ENCODE results near the gene FBLN5. TPM values are rescaled to one million over a fixed set of nuclear protein-coding genes. Genes with fewer than 3 reads are reported as not detected.

The FBLN5 gene
- total and polyA plus RNA-seq, 8 donors, result 11.5 to 34.3 (median 22.0) TPM

DNA sequence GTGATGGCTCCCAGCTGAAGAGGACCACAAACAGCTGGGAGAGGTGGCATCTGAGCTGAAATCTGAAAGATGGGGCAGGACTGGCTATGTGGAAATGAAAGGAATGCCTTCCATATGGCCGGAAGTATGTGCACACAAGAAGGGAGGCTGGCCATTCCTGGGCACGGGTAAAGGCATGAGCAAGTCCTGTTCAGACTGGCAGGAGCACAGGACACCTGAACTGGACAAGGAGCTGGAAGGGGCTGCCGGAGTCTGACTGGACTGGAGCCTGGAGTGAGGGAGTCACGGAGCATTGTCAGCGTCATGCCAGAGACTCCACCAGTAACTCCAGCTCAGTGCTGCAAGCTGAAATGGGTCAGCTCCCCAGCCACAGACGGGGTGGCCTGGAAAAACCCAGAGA is 68.3 kb downstream of the FBLN5 start:
- intact Hi-C loops (cut with DNase I), result no loop called here
- WGBS, 2 donors, result 78 to 89% methylated on average over 6 of the region's 6 CpGs
- no peaks in the 10 kb centered on the region for H3K27me3 ChIP-seq
- DNase-seq, result no peak
- H3K4me3 ChIP-seq, result no peak overlapping the region
- TF ChIP-seq, protein P1, sequence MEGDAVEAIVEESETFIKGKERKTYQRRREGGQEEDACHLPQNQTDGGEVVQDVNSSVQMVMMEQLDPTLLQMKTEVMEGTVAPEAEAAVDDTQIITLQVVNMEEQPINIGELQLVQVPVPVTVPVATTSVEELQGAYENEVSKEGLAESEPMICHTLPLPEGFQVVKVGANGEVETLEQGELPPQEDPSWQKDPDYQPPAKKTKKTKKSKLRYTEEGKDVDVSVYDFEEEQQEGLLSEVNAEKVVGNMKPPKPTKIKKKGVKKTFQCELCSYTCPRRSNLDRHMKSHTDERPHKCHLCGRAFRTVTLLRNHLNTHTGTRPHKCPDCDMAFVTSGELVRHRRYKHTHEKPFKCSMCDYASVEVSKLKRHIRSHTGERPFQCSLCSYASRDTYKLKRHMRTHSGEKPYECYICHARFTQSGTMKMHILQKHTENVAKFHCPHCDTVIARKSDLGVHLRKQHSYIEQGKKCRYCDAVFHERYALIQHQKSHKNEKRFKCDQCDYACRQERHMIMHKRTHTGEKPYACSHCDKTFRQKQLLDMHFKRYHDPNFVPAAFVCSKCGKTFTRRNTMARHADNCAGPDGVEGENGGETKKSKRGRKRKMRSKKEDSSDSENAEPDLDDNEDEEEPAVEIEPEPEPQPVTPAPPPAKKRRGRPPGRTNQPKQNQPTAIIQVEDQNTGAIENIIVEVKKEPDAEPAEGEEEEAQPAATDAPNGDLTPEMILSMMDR (IDR thresholded peaks at IDR 0.05), result no peak
- no peak overlapping the region for H3K27ac ChIP-seq
- H3K36me3 ChIP-seq, result no peaks in the 10 kb centered on the region
- H3K4me1 ChIP-seq, result peaks cover 15 to 40% (median 17%) of the 10 kb centered on the region in 3 donors
- H3K9me3 ChIP-seq, result no peaks in the 10 kb centered on the region
- FAIRE-seq, result no peak
- no peak for ATAC-seq

DNA sequence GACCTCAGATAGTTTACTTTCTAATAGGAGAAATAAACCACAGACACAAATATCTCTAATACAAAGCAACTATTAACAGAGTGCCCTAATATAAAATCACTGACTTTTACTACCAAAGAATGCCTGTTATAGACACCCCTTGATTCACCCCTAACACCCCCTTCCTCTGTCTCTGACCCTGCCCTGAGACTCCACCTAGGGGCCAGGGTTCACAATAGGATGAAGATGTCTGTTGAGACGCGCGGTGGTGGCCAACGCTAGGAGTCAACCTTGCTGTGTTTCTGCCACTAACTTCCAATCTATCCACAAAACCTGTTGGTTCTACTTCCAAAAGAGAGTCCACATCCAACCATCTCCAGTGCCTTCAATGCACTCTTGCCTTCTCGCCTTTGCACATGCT is 69.2 kb downstream of the FBLN5 start:
- peaks cover 24 to 49% (median 26%) of the 10 kb centered on the region in 3 donors for H3K4me1 ChIP-seq
- no peak for ATAC-seq

DNA sequence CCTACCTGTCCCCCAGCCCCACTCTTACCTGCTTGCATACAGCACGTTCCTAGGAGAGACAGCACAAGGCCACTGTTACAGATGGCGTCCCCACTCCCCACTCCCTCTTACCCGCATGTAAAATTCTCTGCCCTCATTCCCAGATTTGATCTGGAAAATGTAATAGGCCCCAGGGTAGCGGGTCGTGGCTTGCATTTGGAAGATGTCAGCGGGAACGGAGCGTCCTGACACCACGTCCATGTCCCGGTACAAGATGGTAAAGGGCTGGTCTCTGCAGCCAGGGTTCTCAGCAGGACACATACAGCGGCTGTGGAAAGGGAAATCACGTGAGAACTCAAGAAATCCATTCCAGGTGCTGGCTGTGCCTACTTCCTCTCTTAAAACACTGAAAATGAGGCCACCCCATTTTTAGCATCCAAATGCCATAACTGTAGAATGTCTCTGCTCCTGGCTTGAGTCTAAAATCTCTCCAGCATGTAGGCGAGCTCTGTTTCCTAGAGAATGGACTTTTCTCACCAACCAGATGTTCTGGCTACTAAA is 70.0 kb downstream of the FBLN5 start:
- intact Hi-C loops (cut with DNase I), result no loop called here
- TF ChIP-seq, protein P1 (IDR thresholded peaks at IDR 0.05), result no peak
- Histone ChIP-seq H3K27me3 (no peaks in the 10 kb centered on the region), H3K36me3 (no peaks in the 10 kb centered on the region), H3K27ac (no peak overlapping the region), H3K4me3 (no peak overlapping the region), H3K4me1 (peaks cover 32 to 58% (median 33%) of the 10 kb centered on the region in 3 donors), H3K9me3 (no peaks in the 10 kb centered on the region)
- ATAC-seq, result no peak
- FAIRE-seq, result no peak
- no peak for DNase-seq
- 81 to 85% methylated on average over 13 of the region's 13 CpGs for WGBS, 2 donors

More for the DNA sequence above, 69.2 kb downstream of the FBLN5 start:
- H3K27me3 ChIP-seq, result no peaks in the 10 kb centered on the region
- no peaks in the 10 kb centered on the region for H3K9me3 ChIP-seq
- TF ChIP-seq, protein P1 (IDR thresholded peaks at IDR 0.05), result no peak
- no peaks in the 10 kb centered on the region for H3K36me3 ChIP-seq
- 98 to 99% methylated on average over 5 of the region's 5 CpGs for WGBS, 2 donors
- FAIRE-seq (no peak), DNase-seq (no peak)
- intact Hi-C loops (cut with DNase I), result no loop called here
- H3K27ac ChIP-seq, result no peak overlapping the region
- H3K4me3 ChIP-seq, result no peak overlapping the region

DNA sequence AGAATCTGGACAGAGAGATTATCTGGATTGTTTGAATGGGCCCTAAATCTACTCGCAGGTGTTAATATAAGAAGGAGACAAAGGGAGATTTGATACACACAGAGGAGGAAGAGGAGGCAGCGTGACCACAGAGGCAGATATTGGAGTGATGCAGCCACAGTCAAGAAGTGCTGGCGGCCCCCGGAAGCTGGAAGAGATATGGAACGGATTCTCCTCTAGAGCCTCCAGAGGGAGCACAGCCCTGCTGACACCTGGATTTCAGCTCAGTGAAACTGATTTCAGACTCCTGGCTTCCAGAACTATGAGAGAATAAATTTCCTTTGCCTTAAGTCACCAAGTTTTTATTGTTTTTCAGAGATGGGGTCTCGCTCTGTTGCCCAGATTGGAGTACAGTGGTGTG is 71.0 kb downstream of the FBLN5 start:
- peaks cover 38 to 63% (median 41%) of the 10 kb centered on the region in 3 donors for H3K4me1 ChIP-seq
- 62 to 66% methylated on average over 6 of the region's 6 CpGs for WGBS, 2 donors
- TF ChIP-seq, protein P1 (IDR thresholded peaks at IDR 0.05), result no peak
- no peaks in the 10 kb centered on the region for H3K36me3 ChIP-seq
- no peak overlapping the region for H3K4me3 ChIP-seq
- DNase-seq (no peak), FAIRE-seq (no peak), ATAC-seq (no peak)
- H3K27ac ChIP-seq, result peak overlapping the region in 3 of 4 donors; percentile 27 to 85 (median 80)
- no peaks in the 10 kb centered on the region for H3K9me3 ChIP-seq
- intact Hi-C loops (cut with DNase I), result no loop called here
- H3K27me3 ChIP-seq, result no peaks in the 10 kb centered on the region

DNA sequence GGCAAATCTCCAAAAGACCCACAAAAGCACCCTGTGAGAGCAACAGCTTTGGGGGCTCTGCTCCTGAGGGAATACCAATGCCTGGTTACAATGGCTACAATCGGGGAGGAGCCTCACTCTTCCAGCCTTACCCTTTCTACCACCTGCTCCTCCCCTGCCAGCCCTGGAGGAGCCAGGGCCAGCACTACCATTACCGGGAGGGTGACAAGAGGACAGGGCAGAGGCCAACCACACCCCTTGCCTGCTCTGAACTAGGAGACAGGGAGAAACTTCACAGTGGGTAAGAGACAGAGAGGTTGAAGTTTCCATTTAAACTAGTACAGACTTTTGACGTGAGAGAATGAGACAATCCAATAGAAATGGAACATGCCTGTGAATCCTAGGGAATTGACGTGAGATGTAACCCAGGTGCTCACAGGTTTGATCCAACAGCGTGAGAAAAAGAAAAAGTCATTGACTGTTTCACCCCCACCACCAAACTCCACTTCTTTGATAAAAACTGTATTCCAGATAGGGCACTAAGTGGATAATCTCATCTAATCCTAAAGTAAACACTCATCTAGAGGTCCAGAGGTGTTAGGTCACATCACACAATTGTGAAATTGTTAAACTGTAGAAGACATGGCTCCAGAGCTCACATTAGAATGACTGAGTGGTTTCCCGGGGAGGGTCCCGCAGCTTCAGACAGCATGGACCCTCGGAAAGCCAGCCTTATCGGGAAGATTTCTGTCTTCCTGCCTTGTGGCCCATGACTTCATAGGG is 71.8 kb downstream of the FBLN5 start:
- Histone ChIP-seq H3K4me3 (no peak overlapping the region), H3K36me3 (no peaks in the 10 kb centered on the region), H3K4me1 (peaks cover 44 to 70% (median 47%) of the 10 kb centered on the region in 3 donors), H3K27me3 (no peaks in the 10 kb centered on the region), H3K27ac (peak overlapping the region; percentile 39 to 85 (median 64)), H3K9me3 (no peaks in the 10 kb centered on the region)
- intact Hi-C loops (cut with DNase I), result no loop called here
- DNase-seq, result peak in 5 of 6 donors; percentile 73 to 85 (median 80)
- WGBS, 2 donors, result 21 to 28% methylated on average over 9 of the region's 9 CpGs
- FAIRE-seq, result no peak
- ATAC-seq, result peak; percentile 30 to 59 (median 52)
- TF ChIP-seq, protein P1 (IDR thresholded peaks at IDR 0.05), result no peak
